ENCODE data around the gene APBA1.

Gene APBA1

GRCh38 chr9:69579032-69579758 lies 93.0 kb downstream of the APBA1 start:
- Histone ChIP-seq H3K9ac (ENCODE audit: low read length in 2 of 2) (no peak overlapping the region), H3K4me3 (ENCODE audit: low read length in 2 of 2) (no peak overlapping the region), H3K9me3 (ENCODE audit: control insufficient read depth in 2 of 2, low read length in 2 of 2) (no peaks in the 10 kb centered on the region), H3K36me3 (ENCODE audit: control insufficient read depth in 2 of 2, insufficient read depth in 2 of 2, low read length in 2 of 2) (no peaks in the 10 kb centered on the region), H3K4me1 (ENCODE audit: control insufficient read depth, insufficient read depth, low read length) (no peaks in the 10 kb centered on the region), H3K27ac (ENCODE audit: low read length) (no peak overlapping the region), H3K27me3 (ENCODE audit: control insufficient read depth in 1 of 2, insufficient read depth in 2 of 2, low read length in 2 of 2) (no peaks in the 10 kb centered on the region)

GRCh38 chr9:69578026-69578425 lies 94.1 kb downstream of the APBA1 start:
- Histone ChIP-seq H3K4me1 (ENCODE audit: control insufficient read depth, insufficient read depth, low read length) (no peaks in the 10 kb centered on the region), H3K9ac (ENCODE audit: low read length in 2 of 2) (no peak overlapping the region), H3K4me3 (ENCODE audit: low read length in 2 of 2) (no peak overlapping the region), H3K27ac (ENCODE audit: low read length) (no peak overlapping the region), H3K27me3 (ENCODE audit: control insufficient read depth in 1 of 2, insufficient read depth in 2 of 2, low read length in 2 of 2) (no peaks in the 10 kb centered on the region), H3K36me3 (ENCODE audit: control insufficient read depth in 2 of 2, insufficient read depth in 2 of 2, low read length in 2 of 2) (no peaks in the 10 kb centered on the region), H3K9me3 (ENCODE audit: control insufficient read depth in 2 of 2, low read length in 2 of 2) (no peaks in the 10 kb centered on the region)

- Histone ChIP-seq H3K36me3 (ENCODE audit: control insufficient read depth in 2 of 2, insufficient read depth in 2 of 2, low read length in 2 of 2) (no peaks in the 10 kb centered on the region), H3K4me3 (ENCODE audit: low read length in 2 of 2) (no peak overlapping the region), H3K9ac (ENCODE audit: low read length in 2 of 2) (no peak overlapping the region), H3K27ac (ENCODE audit: low read length) (no peak overlapping the region), H3K27me3 (ENCODE audit: control insufficient read depth in 1 of 2, insufficient read depth in 2 of 2, low read length in 2 of 2) (no peaks in the 10 kb centered on the region), H3K4me1 (ENCODE audit: control insufficient read depth, insufficient read depth, low read length) (no peaks in the 10 kb centered on the region), H3K9me3 (ENCODE audit: control insufficient read depth in 2 of 2, low read length in 2 of 2) (no peaks in the 10 kb centered on the region)
Observed at GRCh38 chr9:69577123-69577522, 95.0 kb downstream of the APBA1 start.

DNA sequence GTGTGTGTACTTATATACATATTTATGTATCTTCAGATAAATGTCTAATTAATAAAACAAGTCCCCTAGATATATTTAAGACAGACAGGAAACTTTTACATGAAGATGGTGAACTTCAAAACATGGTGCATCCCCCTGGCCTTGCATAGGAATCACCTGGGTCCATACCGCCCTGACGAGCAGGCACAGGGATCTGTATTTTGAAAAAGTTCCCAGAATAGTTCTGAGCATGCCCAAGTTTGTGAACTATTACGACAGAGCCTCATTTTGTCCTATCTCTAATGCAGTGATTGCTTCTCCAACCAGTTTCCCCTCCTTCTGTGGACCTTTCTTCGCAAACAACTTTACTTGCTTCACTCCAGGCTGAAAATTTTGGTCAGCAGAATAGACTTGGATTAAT lies 98.1 kb downstream of the APBA1 start:
- Histone ChIP-seq H3K27me3 (ENCODE audit: control insufficient read depth in 1 of 2, insufficient read depth in 2 of 2, low read length in 2 of 2) (no peaks in the 10 kb centered on the region), H3K36me3 (ENCODE audit: control insufficient read depth in 2 of 2, insufficient read depth in 2 of 2, low read length in 2 of 2) (no peaks in the 10 kb centered on the region), H3K4me3 (ENCODE audit: low read length in 2 of 2) (no peak overlapping the region), H3K9me3 (ENCODE audit: control insufficient read depth in 2 of 2, low read length in 2 of 2) (no peaks in the 10 kb centered on the region), H3K27ac (ENCODE audit: low read length) (no peak overlapping the region), H3K4me1 (ENCODE audit: control insufficient read depth, insufficient read depth, low read length) (no peaks in the 10 kb centered on the region), H3K9ac (ENCODE audit: low read length in 2 of 2) (no peak overlapping the region)

GRCh38 chr9:69573651-69574050 lies 98.5 kb downstream of the APBA1 start:
- Histone ChIP-seq H3K9me3 (ENCODE audit: control insufficient read depth in 2 of 2, low read length in 2 of 2) (no peaks in the 10 kb centered on the region), H3K27ac (ENCODE audit: low read length) (no peak overlapping the region), H3K4me3 (ENCODE audit: low read length in 2 of 2) (no peak overlapping the region), H3K9ac (ENCODE audit: low read length in 2 of 2) (no peak overlapping the region), H3K36me3 (ENCODE audit: control insufficient read depth in 2 of 2, insufficient read depth in 2 of 2, low read length in 2 of 2) (no peaks in the 10 kb centered on the region), H3K4me1 (ENCODE audit: control insufficient read depth, insufficient read depth, low read length) (no peaks in the 10 kb centered on the region), H3K27me3 (ENCODE audit: control insufficient read depth in 1 of 2, insufficient read depth in 2 of 2, low read length in 2 of 2) (no peaks in the 10 kb centered on the region)

GRCh38 chr9:69572611-69573010 lies 99.6 kb downstream of the APBA1 start:
- Histone ChIP-seq H3K4me3 (ENCODE audit: low read length in 2 of 2) (no peak overlapping the region), H3K4me1 (ENCODE audit: control insufficient read depth, insufficient read depth, low read length) (no peaks in the 10 kb centered on the region), H3K27me3 (ENCODE audit: control insufficient read depth in 1 of 2, insufficient read depth in 2 of 2, low read length in 2 of 2) (no peaks in the 10 kb centered on the region), H3K9me3 (ENCODE audit: control insufficient read depth in 2 of 2, low read length in 2 of 2) (no peaks in the 10 kb centered on the region), H3K36me3 (ENCODE audit: control insufficient read depth in 2 of 2, insufficient read depth in 2 of 2, low read length in 2 of 2) (no peaks in the 10 kb centered on the region), H3K9ac (ENCODE audit: low read length in 2 of 2) (no peak overlapping the region), H3K27ac (ENCODE audit: low read length) (no peak overlapping the region)

DNA sequence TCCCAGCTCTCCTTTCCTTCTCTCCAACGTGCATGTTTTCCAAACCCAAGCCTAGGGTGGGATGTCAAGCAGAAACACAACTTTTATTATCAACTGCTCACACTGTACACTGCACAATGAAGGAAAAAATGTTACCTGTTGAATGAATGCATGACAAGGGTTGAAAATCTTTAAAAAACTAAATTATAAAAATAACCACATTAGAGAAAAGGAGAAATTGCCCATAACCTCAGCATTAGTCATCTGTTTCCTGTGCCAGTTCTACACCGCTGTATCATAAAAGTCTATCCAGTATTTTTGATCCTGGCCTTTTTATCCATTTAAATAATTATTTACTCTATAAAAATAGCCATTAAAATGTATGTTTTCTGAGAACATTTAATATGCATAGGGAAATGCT lies 101.1 kb downstream of the APBA1 start:
- H3K27ac ChIP-seq (ENCODE audit: low read length): no peak overlapping the region
- no peaks in the 10 kb centered on the region for H3K36me3 ChIP-seq (ENCODE audit: control insufficient read depth in 2 of 2, insufficient read depth in 2 of 2, low read length in 2 of 2)
- no peaks in the 10 kb centered on the region for H3K27me3 ChIP-seq (ENCODE audit: control insufficient read depth in 1 of 2, insufficient read depth in 2 of 2, low read length in 2 of 2)
- H3K9me3 ChIP-seq (ENCODE audit: control insufficient read depth in 2 of 2, low read length in 2 of 2): no peaks in the 10 kb centered on the region
- H3K4me1 ChIP-seq (ENCODE audit: control insufficient read depth, insufficient read depth, low read length): no peaks in the 10 kb centered on the region
- no peak overlapping the region for H3K9ac ChIP-seq (ENCODE audit: low read length in 2 of 2)
- no peak overlapping the region for H3K4me3 ChIP-seq (ENCODE audit: low read length in 2 of 2)

DNA sequence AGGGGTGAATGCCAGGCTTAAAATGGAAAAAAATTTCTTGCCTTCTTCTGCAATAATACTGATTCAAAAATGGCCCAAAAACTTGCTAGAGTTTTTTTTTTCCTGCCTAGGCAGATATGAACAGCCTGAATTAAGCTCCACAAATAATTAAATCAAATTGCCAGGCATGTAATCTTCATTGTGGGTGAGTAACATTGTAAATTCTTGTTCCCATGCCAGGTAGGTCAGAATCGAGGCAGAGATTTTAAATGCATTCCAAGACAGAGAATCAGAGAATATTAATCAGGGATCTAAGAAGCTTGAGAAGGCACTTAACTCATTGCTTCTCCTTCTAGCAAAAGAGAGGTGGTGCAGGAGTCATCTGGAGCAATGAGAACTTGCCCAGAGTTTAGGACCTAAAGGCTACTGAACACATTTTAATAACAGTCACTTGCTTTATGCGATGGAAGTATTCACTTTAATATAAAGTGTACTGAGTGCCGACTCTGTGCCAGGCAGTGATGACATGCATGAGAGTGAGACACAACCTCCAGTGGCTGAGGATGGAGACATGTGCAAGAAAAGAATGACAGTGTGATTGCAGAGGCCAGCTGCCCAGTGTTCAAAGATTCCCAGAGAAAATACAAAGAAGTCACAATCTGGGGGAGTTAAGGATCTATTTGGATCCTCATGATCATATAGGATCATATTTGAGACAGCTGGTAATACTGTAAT lies 102.3 kb downstream of the APBA1 start:
- Histone ChIP-seq H3K27me3 (ENCODE audit: control insufficient read depth in 1 of 2, insufficient read depth in 2 of 2, low read length in 2 of 2) (no peaks in the 10 kb centered on the region), H3K9me3 (ENCODE audit: control insufficient read depth in 2 of 2, low read length in 2 of 2) (no peaks in the 10 kb centered on the region), H3K36me3 (ENCODE audit: control insufficient read depth in 2 of 2, insufficient read depth in 2 of 2, low read length in 2 of 2) (no peaks in the 10 kb centered on the region), H3K9ac (ENCODE audit: low read length in 2 of 2) (no peak overlapping the region), H3K4me1 (ENCODE audit: control insufficient read depth, insufficient read depth, low read length) (no peaks in the 10 kb centered on the region), H3K4me3 (ENCODE audit: low read length in 2 of 2) (no peak overlapping the region), H3K27ac (ENCODE audit: low read length) (no peak overlapping the region)

- Histone ChIP-seq H3K27ac (ENCODE audit: low read length) (no peak overlapping the region), H3K9ac (ENCODE audit: low read length in 2 of 2) (no peak overlapping the region), H3K4me1 (ENCODE audit: control insufficient read depth, insufficient read depth, low read length) (no peaks in the 10 kb centered on the region)
Observed at GRCh38 chr9:69564557-69564956, 107.6 kb downstream of the APBA1 start.

GRCh38 chr9:69559126-69559525 lies 113.0 kb downstream of the APBA1 start:
- no peaks in the 10 kb centered on the region for H3K36me3 ChIP-seq (ENCODE audit: control insufficient read depth in 2 of 2, insufficient read depth in 2 of 2, low read length in 2 of 2)
- no peak overlapping the region for H3K27ac ChIP-seq (ENCODE audit: low read length)
- no peaks in the 10 kb centered on the region for H3K4me1 ChIP-seq (ENCODE audit: control insufficient read depth, insufficient read depth, low read length)
- H3K9me3 ChIP-seq (ENCODE audit: control insufficient read depth in 2 of 2, low read length in 2 of 2): no peaks in the 10 kb centered on the region
- H3K4me3 ChIP-seq (ENCODE audit: low read length in 2 of 2): no peak overlapping the region
- H3K27me3 ChIP-seq (ENCODE audit: control insufficient read depth in 1 of 2, insufficient read depth in 2 of 2, low read length in 2 of 2): no peaks in the 10 kb centered on the region
- no peak overlapping the region for H3K9ac ChIP-seq (ENCODE audit: low read length in 2 of 2)

More at GRCh38 chr9:69564557-69564956, 107.6 kb downstream of the APBA1 start:
- H3K9me3 ChIP-seq (ENCODE audit: control insufficient read depth in 2 of 2, low read length in 2 of 2): no peaks in the 10 kb centered on the region
- no peaks in the 10 kb centered on the region for H3K36me3 ChIP-seq (ENCODE audit: control insufficient read depth in 2 of 2, insufficient read depth in 2 of 2, low read length in 2 of 2)
- no peak overlapping the region for H3K4me3 ChIP-seq (ENCODE audit: low read length in 2 of 2)
- no peaks in the 10 kb centered on the region for H3K27me3 ChIP-seq (ENCODE audit: control insufficient read depth in 1 of 2, insufficient read depth in 2 of 2, low read length in 2 of 2)

GRCh38 chr9:69556707-69557106 lies 115.5 kb downstream of the APBA1 start:
- Histone ChIP-seq H3K27me3 (ENCODE audit: control insufficient read depth in 1 of 2, insufficient read depth in 2 of 2, low read length in 2 of 2) (no peaks in the 10 kb centered on the region), H3K4me3 (ENCODE audit: low read length in 2 of 2) (no peak overlapping the region), H3K9ac (ENCODE audit: low read length in 2 of 2) (no peak overlapping the region), H3K27ac (ENCODE audit: low read length) (no peak overlapping the region), H3K36me3 (ENCODE audit: control insufficient read depth in 2 of 2, insufficient read depth in 2 of 2, low read length in 2 of 2) (no peaks in the 10 kb centered on the region), H3K9me3 (ENCODE audit: control insufficient read depth in 2 of 2, low read length in 2 of 2) (no peaks in the 10 kb centered on the region), H3K4me1 (ENCODE audit: control insufficient read depth, insufficient read depth, low read length) (no peaks in the 10 kb centered on the region)

Data from stomach smooth muscle (tissue), 2 donors.